GM21529 (cell line): ENCODE results near the gene KRT7.
"Not testable (repeated sequence)": the region's sequence is repeated elsewhere in the genome, so short reads cannot be mapped to it uniquely, and the experiment has no call there.

Experiments used
- ATAC-seq: cut with Tn5 transposase; IDR thresholded peaks from one replicate; pipeline ENCODE4 v1.9.1; 2021; ENCODE audit not compliant: unreplicated experiment

KRT7 gene

DNA sequence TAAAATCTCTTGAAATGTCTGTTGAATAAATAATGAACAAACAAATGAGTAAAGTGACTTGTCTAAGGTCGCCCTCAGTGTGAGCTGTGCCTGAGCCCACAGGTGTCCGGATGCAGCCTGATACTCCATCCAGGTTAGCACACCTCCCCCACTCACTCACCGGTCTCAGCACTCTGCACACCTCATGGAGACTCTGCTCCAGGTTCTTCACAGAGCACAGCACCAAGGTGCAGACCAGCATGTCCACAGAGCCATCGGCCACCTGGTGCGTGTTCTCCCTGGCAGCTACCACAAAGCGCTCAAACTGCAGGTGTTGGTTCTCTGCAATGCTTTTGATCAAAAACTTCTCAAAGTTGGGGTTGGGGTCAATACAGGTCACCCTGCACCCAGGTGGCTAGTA lies 4.1 kb upstream of the KRT7 start:
- ATAC-seq: no peak

DNA sequence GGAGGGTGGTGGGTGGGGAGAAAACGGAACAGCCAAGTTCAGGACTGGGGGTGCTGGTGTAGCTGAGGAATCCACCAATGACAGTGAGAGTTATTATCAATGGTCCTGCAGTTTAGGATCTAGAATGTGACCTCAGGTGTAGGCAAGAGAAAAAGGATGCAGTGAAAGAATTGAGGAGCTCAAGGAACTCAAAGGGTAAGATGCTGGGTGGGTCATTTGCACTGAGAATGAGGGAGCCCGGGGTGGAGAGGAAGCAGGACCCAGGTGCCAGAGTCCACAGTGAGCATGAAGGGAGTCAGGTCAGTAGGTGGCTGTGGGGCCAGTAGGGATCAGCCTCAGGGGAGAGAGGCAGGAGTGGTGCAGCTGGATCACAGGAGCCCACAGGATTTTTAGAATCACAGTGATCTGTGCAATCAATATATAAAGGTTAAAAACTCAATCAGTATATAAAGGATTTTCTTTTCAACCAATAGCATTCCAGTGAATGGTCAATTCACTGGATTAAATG lies 3.2 kb upstream of the KRT7 start:
- ATAC-seq: no peak

DNA sequence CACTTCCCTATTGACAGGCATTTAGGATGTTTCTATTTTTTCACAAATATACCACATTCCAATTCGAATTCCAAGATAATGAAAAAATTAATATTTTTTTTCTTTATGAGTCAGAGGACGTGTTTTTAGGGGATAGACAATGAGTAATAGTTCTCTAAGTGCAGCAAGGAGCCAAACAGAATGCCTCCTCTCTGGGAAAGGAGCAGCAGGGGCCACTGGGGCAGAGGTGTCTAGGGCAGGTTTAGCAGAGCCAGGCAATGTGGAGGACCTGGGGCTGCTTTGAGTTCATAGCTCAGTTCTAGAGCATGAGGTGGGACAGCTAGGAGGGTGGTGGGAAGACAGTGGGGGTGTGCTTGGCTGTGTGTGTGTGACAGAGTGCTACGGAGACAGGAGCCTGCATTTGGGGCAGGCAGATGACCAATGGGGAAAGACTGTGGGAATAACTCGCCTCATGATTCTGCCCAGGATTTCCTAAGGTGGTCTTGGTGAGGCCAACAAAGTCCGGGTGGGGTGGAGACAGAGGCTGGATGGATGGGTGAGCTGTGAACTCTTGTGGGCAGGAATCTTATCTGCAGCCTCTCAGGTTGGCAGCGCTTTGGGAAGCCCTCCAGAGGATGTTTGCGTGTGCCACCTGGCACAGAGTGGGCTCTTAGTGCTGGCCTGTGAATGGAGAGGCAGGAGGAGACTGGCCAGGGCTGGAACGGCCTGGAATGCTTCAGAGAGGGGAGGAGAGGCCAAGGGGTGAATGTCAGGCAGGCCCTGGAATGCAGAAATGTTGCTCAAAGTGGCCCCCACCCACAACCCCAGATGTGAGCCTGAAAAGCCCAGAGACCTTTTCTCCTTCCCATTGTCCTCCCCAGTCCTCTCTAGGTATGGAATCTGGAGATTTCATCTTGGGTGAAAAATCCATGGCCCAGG lies 2.4 kb upstream of the KRT7 start:
- no peak for ATAC-seq

DNA sequence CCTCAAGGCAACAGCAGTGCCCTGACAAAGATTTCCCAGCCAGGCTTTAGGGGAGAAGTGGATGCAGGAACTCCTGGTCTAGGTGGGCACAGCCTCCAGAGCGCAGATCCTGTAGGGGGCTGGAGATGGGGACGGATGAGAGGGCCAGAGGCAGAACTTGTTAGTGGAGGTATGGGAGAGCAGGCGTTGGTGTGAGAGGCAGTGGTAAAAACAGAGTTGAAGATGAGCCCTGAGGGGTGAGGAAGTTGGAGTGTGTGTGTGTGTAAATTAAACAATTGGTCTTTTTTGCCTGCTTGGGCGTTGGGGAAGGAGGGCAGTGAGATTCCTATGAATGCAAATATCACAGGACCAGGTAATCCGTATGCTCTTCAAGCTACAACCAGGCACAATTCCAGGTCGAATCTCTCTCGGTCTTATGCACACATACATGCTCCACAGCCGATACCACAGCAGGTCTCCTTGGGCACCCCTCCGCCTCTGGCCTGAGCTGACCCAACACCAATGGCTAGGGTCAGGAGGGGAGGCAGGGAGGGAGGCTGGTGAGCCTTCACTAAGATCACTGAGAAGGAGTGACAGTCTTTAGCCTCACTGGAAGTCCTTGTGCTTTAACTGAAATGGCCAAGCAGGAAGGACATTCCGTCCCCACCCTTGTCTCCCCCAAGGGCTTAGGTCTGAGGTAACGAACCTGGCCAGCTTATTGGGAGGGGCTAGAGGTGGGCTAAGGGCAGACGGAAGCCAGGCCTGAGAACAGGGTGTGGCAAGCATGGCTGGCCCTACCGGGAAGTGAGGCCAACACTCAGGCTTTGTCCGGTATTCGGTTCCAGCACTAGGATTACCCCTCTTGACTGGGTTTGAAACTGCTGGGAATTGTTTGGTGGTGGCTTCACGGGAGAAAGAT lies 1.5 kb upstream of the KRT7 start:
- no peak for ATAC-seq

DNA sequence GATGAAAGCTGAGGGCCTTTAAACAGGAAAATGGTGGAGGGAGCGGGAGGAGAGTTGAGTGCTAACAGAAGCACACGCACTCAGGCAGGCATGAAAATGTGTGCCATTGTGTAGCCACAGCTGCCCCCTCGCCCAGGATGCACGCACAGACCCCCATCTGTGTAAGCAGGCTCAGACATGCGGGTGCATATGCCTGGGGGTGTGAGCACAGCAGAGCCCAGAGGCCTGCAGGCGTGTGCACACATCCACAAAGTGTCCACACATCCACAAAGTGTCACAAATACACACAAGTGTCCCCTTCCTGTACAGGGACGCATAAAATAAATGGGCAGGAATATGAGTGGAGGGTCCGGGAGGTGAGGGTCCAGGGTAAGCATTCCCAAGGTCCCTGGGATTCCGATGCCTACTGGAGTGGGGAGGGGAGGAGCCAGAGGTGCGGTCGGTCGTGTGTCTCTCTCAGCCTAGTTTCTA lies 805 bp upstream of the KRT7 start:
- no peak for ATAC-seq

DNA sequence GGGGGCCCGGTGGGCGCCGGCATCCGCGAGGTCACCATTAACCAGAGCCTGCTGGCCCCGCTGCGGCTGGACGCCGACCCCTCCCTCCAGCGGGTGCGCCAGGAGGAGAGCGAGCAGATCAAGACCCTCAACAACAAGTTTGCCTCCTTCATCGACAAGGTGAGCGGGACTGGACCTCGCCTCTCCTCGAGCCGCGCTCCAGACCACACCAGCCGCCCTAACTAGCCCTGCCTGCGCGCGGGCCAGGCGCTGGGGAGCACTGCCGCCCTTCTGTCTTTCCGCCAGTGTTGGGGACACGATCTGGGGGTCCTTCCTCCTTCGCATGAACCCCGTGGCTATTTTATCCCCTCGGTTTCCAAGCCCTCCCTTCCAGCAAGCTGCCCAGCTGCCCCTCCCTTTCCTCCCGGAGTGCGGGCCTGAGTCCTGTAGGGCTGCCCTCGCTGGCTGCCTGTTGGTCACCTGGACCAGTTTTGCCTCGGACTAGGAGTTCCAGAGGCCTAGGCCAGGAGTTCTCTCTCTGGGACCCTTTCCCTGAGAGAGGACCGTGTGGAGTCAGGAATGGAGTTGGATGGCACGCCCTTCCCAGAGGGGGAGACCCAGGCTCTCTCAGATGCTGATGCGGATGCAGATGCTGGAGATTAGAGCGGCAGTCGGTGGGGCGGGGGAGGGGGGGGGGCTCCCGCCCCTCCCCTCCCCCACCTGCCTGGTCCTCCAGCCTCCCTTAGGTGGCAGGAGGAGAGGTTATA lies 592 bp downstream of the KRT7 start:
- no peak for ATAC-seq

DNA sequence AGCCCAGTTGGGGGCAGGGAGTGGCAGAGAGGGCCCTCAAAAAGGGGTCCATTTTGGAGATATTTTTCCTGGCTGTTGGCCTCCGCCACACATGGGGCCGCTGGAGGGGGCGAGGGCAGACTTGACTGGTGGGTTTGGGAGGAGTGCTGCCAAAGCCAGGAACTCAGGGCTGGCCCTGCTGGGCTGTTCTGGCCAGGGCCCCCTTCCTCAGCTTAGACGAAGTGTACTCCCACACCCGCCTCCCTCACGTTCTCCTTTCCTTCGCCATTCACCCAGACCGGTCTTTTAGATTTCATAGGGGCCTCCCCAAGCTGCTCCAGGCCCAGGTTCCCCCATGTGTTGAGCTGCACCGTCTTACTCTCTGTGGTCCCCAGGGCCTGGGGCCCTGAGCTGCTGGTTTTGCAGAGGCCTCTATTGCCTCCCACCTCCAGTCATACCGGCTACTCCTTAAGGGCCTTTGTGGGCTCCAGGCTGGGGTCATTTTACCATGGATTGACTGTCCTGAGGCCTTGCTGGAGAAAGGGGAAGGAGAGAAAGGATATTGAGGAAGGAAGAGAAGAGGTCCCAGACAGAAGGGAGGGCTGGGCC lies 1.3 kb downstream of the KRT7 start:
- ATAC-seq: no peak

DNA sequence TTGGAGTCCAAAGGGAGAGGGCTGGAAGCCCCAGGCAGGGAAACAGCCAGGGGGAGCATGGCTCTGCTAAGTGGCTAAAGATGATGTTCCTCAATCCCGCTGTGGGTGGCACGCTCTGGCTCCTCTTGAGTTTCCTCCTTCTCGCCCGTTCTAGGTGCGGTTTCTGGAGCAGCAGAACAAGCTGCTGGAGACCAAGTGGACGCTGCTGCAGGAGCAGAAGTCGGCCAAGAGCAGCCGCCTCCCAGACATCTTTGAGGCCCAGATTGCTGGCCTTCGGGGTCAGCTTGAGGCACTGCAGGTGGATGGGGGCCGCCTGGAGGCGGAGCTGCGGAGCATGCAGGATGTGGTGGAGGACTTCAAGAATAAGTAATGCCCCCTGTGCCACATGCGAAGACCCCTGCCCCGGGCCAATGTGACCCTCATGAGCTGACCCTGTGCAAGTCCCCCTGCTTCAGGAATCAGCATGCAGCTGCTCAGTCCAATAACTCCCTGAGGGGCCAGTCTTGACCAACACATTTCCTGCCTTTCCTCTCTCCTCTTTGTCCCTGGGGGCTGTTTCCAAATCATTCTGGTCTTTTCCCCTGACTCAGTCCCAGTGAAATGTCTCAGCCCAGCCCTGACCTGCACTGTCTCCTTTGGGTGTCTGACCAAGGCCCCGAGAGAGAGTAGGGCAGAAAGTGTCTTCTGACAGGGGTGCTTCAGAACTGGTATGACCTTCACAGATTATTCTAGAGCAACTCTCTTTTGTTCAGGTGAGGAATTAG lies 2.1 kb downstream of the KRT7 start:
- no peak for ATAC-seq

DNA sequence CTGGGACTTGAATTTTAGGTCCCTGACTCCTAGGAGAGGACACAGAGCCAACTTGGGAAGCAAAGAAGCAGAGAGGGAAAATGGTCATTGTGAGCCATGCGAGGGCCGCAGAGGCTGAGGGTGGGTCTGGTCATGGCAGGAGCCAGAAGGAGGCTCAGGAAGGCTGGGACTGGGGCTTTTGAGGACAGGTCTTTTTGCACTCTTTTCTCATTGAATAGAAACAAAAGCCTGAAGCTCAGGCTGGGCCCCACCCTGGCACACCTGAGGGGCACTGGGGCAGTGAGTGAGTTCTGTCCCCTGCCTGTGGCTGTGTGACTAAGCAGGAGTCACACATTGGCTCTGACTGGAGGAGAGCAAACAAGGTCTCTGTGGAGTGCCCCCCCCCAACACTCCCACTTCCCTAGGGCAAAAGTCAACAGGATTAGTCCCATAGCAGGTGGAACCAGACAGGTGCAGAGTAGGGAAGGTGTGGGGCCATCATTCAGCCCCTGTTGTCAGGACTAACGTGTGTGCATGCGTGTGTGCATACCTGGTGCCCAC lies 2.8 kb downstream of the KRT7 start:
- no peak for ATAC-seq

DNA sequence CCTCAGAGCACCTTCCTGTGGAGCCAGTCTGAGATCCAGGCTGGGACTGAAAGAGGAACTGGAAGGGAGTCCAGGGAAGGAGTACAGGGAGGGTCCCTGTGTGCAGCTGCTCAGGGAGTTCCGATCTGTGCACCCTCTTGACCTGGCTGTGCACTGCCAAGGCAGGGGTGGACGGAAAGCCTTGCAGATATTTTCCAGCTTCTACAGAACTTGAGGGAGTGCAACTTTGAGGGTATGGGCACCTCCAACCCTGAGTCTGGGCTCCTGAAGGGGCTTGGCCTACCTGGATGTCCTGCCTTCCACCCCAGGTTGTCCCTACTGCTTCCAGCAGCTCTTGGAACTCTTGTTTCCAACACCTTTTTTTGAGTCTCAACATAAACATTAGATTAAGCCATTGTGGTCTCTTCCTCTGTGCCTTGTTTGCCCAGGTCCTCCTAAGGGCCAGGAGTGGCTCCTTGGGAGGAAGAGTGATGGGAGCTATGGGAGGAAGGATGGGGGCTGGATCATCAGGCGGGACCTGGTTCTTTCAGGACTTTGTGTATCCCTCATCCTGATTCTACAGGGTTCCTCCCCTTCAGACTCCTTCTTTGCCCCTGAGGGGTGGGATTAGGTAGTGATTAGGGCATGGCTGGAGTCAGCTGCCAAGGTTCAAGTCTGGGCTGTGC lies 3.5 kb downstream of the KRT7 start:
- no peak for ATAC-seq

DNA sequence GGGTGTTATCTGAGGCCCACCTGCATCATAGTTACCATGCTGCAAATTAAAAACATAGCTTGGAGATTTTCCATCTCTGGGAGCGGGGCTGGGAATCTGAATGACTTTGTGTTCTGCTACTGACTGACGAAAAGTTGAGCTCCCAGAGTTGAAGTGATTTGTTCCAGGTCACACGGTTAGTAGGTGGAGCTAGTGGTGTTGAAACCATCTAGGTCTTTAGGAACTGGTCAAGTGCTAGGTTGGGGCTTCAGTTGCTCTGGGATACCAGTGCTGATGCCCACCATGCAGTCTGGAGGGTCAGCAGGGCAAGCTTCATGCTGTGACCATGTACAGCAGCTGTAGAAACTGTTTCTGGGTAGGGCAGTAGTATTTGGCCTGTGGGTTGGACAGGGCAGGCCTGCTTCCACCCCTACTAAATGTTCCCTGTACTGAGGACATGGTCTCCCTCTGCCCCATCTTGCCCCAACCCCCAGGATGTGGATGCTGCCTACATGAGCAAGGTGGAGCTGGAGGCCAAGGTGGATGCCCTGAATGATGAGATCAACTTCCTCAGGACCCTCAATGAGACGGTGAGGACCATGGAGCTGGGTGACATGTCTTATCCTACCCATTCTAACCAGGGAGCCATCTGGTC lies 5.3 kb downstream of the KRT7 start:
- no peak for ATAC-seq

DNA sequence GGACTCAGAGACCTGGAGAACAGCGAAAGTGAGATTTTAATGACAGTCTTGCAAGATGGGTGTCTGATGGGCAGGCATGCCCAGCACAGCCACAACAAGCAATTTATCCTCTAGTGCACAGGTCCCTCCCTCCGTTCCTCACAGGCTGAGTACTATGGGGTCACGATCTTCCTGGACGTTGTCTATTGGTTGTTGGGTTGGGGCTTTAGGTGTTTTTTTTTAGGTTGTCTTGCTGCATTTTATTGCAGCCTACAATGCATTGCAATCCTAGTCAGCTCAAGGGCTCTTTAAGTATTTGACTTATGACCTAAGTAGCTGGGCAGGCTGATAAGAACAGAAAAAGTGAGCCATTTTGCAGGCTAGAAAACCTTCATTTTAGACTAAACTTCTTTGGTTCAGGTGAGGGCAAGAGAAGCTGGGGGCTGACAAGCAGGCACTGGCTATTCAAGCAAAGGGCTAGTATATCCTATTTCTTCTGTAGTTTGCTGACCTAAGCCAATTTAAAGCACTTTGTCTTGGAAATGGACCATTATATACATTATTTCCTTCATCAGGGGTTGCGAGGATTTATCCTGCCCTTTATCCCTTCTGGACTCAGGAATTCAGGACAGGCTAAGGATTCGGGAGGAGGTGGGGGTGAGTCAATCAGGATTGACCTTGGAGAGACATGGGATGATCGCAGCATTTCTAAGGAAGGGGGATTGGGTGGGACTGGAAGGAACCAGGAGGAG lies 6.0 kb downstream of the KRT7 start:
- ATAC-seq: no peak

DNA sequence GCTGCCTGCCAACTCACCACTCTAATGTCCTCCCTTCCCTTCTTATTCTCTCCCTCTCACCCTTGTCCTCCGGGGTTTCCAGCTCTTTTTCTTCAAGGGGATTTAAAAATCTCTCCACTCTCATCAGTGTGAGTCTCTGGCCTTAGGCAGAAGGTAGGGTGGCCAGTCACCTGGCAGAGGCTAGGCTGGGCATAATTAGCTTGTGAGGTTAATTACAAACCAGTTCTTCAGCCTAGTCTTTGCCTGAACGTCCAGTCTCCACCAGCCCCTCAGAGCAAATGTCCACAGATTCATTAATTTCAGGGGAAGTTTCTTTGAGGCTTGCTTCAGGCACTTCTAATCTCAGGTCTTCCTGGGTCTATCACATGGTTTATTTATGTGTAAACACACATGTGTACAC lies 6.7 kb downstream of the KRT7 start:
- no peak for ATAC-seq

DNA sequence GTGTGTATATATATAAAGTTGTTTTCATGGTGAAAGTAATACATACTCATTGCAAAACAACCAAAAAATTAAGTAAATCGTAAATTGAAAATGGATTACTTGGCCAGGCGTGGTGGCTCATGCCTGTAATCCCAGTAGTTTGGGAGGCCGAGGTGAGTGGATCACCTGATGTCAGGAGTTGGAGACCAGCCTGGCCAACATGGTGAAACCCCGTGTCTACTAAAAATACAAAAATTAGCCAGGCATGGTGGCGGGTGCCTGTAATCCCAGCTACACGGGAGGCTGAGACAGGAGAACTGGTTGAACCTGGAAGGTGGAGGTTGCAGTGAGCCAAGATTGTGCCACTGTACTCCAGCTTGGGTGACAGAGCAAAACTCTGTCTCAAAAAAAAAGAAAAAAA lies 7.2 kb downstream of the KRT7 start:
- not testable (repeated sequence) for ATAC-seq

DNA sequence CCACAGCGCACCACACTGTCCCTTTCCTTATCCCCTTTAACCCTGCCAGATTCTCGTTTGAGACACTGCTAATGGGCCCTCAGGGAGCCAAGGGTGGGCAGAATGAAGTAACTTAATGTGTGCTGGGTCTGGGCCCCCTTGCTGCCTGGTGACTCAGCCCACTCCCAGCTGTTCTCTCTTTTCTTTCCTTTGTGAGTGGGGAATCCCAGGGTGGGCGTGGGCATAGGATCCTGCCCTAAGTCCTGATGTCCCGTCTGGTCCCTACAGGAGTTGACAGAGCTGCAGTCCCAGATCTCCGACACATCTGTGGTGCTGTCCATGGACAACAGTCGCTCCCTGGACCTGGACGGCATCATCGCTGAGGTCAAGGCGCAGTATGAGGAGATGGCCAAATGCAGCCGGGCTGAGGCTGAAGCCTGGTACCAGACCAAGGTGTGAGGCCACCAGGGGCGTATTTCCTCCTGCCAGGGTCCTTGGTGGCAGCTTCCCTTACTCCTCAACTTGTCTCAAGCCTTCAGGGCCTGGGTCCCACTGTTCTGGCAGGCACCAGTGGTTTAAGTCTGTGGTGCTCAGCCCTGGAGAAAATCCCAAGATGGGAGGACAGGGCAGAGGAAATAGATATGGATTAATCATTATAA lies 8.3 kb downstream of the KRT7 start:
- ATAC-seq: no peak

DNA sequence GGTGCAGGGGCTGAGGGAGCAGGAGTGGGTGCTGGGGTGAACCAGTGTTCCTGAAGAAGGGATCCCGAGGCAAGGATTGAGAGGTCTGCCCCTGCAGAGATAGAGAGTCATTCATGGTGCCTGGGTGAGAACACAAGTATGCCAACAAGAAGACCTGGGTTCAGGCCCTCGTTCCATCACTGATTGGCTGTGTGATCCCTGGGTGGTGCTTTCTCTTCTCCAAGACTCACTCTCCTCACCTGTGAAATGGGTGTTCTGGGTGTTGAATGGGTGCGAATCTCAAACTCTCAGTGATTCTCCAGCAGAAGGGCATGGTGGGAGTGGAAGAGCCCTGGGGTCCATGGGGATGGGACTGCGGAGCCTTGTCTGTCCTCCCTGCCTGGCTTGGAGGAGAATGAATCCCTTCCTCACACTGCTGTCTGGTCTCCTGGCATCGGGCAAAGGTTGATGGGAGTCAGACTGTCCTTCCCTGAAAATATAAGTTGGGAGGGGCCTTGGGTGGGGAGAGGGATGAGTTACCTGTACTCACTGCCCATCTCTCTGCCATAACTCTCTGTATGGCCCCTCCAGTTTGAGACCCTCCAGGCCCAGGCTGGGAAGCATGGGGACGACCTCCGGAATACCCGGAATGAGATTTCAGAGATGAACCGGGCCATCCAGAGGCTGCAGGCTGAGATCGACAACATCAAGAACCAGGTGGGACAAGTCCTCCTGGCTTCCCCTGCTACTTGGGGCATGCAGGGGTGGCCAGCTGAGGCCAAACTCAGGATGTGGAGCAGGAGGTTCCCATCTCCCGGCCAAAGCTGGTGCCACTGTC lies 9.6 kb downstream of the KRT7 start:
- no peak for ATAC-seq
